Mammary epithelial cell (primary cell): Measurements from ENCODE around the gene KMT2D.

Experiments
- CTCF ChIP-seq, 2 donors: IDR thresholded peaks in 1 of 2; conservative IDR thresholded peaks in 1 of 2; 2 replicates each; pipeline ENCODE4 v1.5.1; 2011 to 2012; ENCODE audit warnings: inconsistent platforms in 2 of 2, low read length in 2 of 2, mild to moderate bottlenecking in 2 of 2, control low read depth in 1 of 2, low read depth in 1 of 2; ENCODE audit not compliant: insufficient read depth in 1 of 2; ENCODE audit errors: extremely low read depth in 1 of 2
- EZH2 ChIP-seq: IDR thresholded peaks from 2 replicates; pipeline ENCODE4 v1.6.1; 2012; ENCODE audit warnings: low read length, inconsistent platforms, borderline replicate concordance

- TF ChIP-seq CTCF (conservative IDR thresholded peaks at IDR 0.05 in 1 of 2, IDR thresholded peaks at IDR 0.05 in 1 of 2; ENCODE audit: extremely low read depth in 1 of 2, insufficient read depth in 1 of 2, low read depth in 1 of 2, low read length in 2 of 2) (no peak), EZH2 (no peak)
These were observed 19.2 kb upstream of the KMT2D start for GRCh38 chr12:49079793-49080192.
